ENCODE measurements around the gene ZC2HC1B.

DNA sequence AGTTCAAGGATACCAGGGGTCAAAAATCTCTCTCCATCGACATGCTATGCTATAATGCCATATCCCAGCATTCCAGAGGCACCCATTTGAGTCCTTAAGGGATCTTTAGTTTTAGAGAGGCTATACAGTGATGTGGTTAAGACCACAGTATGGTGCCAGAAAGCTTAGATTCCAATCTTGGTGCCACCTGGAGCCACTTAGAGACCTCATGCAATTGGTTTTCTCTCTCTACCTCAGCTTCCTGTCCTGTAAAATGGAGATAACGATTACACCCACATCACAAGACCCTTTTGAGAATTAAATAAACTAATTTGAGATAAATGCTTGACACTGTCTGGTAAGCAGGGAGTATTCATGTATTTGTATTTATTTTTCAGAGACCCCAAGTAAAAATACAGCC, 104.8 kb downstream of the ZC2HC1B start:
- TF ChIP-seq, protein P1, sequence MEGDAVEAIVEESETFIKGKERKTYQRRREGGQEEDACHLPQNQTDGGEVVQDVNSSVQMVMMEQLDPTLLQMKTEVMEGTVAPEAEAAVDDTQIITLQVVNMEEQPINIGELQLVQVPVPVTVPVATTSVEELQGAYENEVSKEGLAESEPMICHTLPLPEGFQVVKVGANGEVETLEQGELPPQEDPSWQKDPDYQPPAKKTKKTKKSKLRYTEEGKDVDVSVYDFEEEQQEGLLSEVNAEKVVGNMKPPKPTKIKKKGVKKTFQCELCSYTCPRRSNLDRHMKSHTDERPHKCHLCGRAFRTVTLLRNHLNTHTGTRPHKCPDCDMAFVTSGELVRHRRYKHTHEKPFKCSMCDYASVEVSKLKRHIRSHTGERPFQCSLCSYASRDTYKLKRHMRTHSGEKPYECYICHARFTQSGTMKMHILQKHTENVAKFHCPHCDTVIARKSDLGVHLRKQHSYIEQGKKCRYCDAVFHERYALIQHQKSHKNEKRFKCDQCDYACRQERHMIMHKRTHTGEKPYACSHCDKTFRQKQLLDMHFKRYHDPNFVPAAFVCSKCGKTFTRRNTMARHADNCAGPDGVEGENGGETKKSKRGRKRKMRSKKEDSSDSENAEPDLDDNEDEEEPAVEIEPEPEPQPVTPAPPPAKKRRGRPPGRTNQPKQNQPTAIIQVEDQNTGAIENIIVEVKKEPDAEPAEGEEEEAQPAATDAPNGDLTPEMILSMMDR (IDR thresholded peaks at IDR 0.05; ENCODE audit: low read depth, low read length, poor library complexity, severe bottlenecking), result no peak
- no peak for TF ChIP-seq EZH2phosphoT487 (IDR thresholded peaks at IDR 0.05; ENCODE audit: borderline replicate concordance, low read length)

All from DOHH2 (cell line).